WERI-Rb-1 (cell line): Measurements from ENCODE around the gene C16orf89.

ENCODE experiments used
- DNase-seq: peaks from one replicate; pipeline ENCODE4 v3.0.0-alpha.2; 2020
- H3K27ac ChIP-seq: fragments of 250-450 bp; sonication (Bioruptor Pico); 2 replicates; pipeline ENCODE4 v1.5.1; 2020; ENCODE audit warnings: mild to moderate bottlenecking, moderate library complexity
- H3K27me3 ChIP-seq: fragments of 250-450 bp; sonication (Bioruptor Pico); 2 replicates; pipeline ENCODE4 v1.5.1; 2021; ENCODE audit warnings: mild to moderate bottlenecking, low read depth, moderate library complexity; ENCODE audit not compliant: insufficient read depth, severe bottlenecking
- H3K36me3 ChIP-seq: fragments of 250-450 bp; sonication (Bioruptor Pico); 2 replicates; pipeline ENCODE4 v1.5.1; 2020; ENCODE audit warnings: mild to moderate bottlenecking, moderate library complexity
- H3K4me3 ChIP-seq: 2 replicates; pipeline ENCODE4 v1.5.1; 2011; ENCODE audit warnings: low read depth, mild to moderate bottlenecking, control low read depth, low read length
- H3K9me3 ChIP-seq: fragments of 250-450 bp; sonication (Bioruptor Pico); 2 replicates; pipeline ENCODE4 v1.5.1; 2021; ENCODE audit warnings: mild to moderate bottlenecking, moderate library complexity; ENCODE audit not compliant: severe bottlenecking
- CTCF ChIP-seq: IDR thresholded peaks from 2 replicates; pipeline ENCODE4 v1.5.1; 2011; ENCODE audit warnings: low read depth, mild to moderate bottlenecking, control low read depth, inconsistent platforms, low read length

C16orf89 gene

GRCh38 chr16:5001986-5002385 lies 63.8 kb downstream of the C16orf89 start:
- no peak for DNase-seq
- TF ChIP-seq CTCF, result no peak
- H3K9me3 ChIP-seq, result no peaks in the 10 kb centered on the region
- no peaks in the 10 kb centered on the region for H3K36me3 ChIP-seq
- no peak overlapping the region for H3K27ac ChIP-seq
- no peak overlapping the region for H3K4me3 ChIP-seq
- H3K27me3 ChIP-seq, result no peaks in the 10 kb centered on the region

- Histone ChIP-seq H3K4me3 (no peak overlapping the region), H3K27ac (no peak overlapping the region), H3K36me3 (no peaks in the 10 kb centered on the region), H3K27me3 (no peaks in the 10 kb centered on the region), H3K9me3 (no peaks in the 10 kb centered on the region)
- DNase-seq, result no peak
- no peak for TF ChIP-seq CTCF
These were observed 64.2 kb downstream of the C16orf89 start for GRCh38 chr16:5001571-5001970.

- Histone ChIP-seq H3K9me3 (no peaks in the 10 kb centered on the region), H3K4me3 (no peak overlapping the region), H3K27ac (no peak overlapping the region), H3K36me3 (no peaks in the 10 kb centered on the region), H3K27me3 (no peaks in the 10 kb centered on the region)
- DNase-seq, result no peak
- TF ChIP-seq CTCF, result no peak
These were observed 65.2 kb downstream of the C16orf89 start for GRCh38 chr16:5000573-5001001.

- Histone ChIP-seq H3K4me3 (no peak overlapping the region), H3K27ac (no peak overlapping the region), H3K27me3 (no peaks in the 10 kb centered on the region), H3K9me3 (no peaks in the 10 kb centered on the region), H3K36me3 (no peaks in the 10 kb centered on the region)
- TF ChIP-seq CTCF, result no peak
- DNase-seq, result no peak
These were observed 70.9 kb downstream of the C16orf89 start for GRCh38 chr16:4994719-4995434.
